ENCODE measurements around the gene NTMT1. TPM values are rescaled to one million over a fixed set of nuclear protein-coding genes. Genes with fewer than 3 reads are reported as not detected.

NTMT1 gene
- total and polyA plus RNA-seq, 9 of the 15 experiments (the other 6 are each of a cell fraction or from before 2014, with no cell fraction given) = 42.1 to 116 (median 74.7) TPM

GRCh38 chr9:129626079-129626624 is at the start of gene NTMT1 (continued):
- TF ChIP-seq MYC (IDR thresholded peaks at IDR 0.05; ENCODE audit: low read depth, low read length) (peak; percentile 96), MYC (CRISPR knock-in tag; IDR thresholded peaks at IDR 0.05; ENCODE audit: borderline replicate concordance, low read depth) (peak; percentile 91; the same call in 1 of the 2 replicates), RREB1 (CRISPR knock-in tag; IDR thresholded peaks at IDR 0.05) (0 out of 2 replicates have a peak, but pooled peaks have one; percentile 62), FOXO4 (CRISPR knock-in tag; IDR thresholded peaks at IDR 0.05) (peak; percentile 71; the same call in 1 of the 2 replicates), ZNF224 (CRISPR knock-in tag; IDR thresholded peaks at IDR 0.05) (no peak), PTBP1 (IDR thresholded peaks at IDR 0.05; ENCODE audit: low read depth, low read length) (no peak), NFIC (IDR thresholded peaks at IDR 0.05) (peak; percentile 33; the same call in 1 of the 2 replicates), CREB3 (tag; conservative IDR thresholded peaks at IDR 0.05; ENCODE audit: low read depth) (no peak), E2F3 (CRISPR knock-in tag; IDR thresholded peaks at IDR 0.05) (peak; percentile 20; the same call in 1 of the 2 replicates), TFAP4 (CRISPR knock-in tag; IDR thresholded peaks at IDR 0.05; ENCODE audit: borderline replicate concordance) (peak; percentile 80), RBM22 (IDR thresholded peaks at IDR 0.05; ENCODE audit: low read depth, low read length, poor library complexity, severe bottlenecking) (peak; percentile 27), HDAC8 (tag; IDR thresholded peaks at IDR 0.05) (peak; percentile 40; the same call in 1 of the 2 replicates), ARID3B (CRISPR knock-in tag; IDR thresholded peaks at IDR 0.05; ENCODE audit: borderline replicate concordance) (no peak; the same call in 1 of the 2 replicates), ZNF699 (CRISPR knock-in tag; IDR thresholded peaks at IDR 0.05; ENCODE audit: insufficient replicate concordance) (no peak), ID3 (CRISPR knock-in tag; IDR thresholded peaks at IDR 0.05) (no peak), ID3 (tag; IDR thresholded peaks at IDR 0.05) (peak; percentile 78)

Measured in K562 (cell line).